Ovary (tissue), 9 donors: ENCODE measurements around the gene CMTM5. TPM values are rescaled to one million over a fixed set of nuclear protein-coding genes. Genes with fewer than 3 reads are reported as not detected.

Experiments used
- DNase-seq, 5 donors: peaks; one replicate each; pipeline ENCODE4 v3.0.0-alpha.2; 2019 to 2020
- H3K27ac ChIP-seq, 2 donors: fragments of 200-600 bp; one replicate each; pipeline versions ENCODE4 v1.5.1 to v1.8.0; 2019 to 2022
- H3K27me3 ChIP-seq: fragments of 200-600 bp; one replicate; pipeline ENCODE4 v1.8.0; 2022
- H3K36me3 ChIP-seq: fragments of 200-600 bp; sonication (generic); one replicate; pipeline ENCODE4 v1.5.1; 2019
- H3K4me1 ChIP-seq: one replicate; pipeline ENCODE4 v1.8.1; 2013; ENCODE audit warnings: mild to moderate bottlenecking, moderate library complexity; ENCODE audit not compliant: insufficient read depth
- H3K4me3 ChIP-seq: fragments of 200-600 bp; sonication (generic); one replicate; pipeline ENCODE4 v1.5.1; 2017
- H3K9me3 ChIP-seq, 2 donors: fragments of 200-600 bp in 1 of 2; sonication (generic) in 1 of 2; one replicate each; pipeline versions ENCODE4 v1.5.1 to v1.8.1; 2013 to 2019; ENCODE audit warnings: mild to moderate bottlenecking in 1 of 2, moderate library complexity in 1 of 2
- CTCF ChIP-seq, 3 donors: fragments of 450-650 bp in 2 of 3; fragments of 200-600 bp in 1 of 3; IDR thresholded peaks; one replicate each; pipeline versions ENCODE4 v1.5.1 to v1.8.0; 2016 to 2022; ENCODE audit warnings: antibody characterized with exemption in 3 of 3, mild to moderate bottlenecking in 1 of 3
- EP300 ChIP-seq: sonication (generic); formaldehyde crosslinking; IDR thresholded peaks from one replicate; pipeline ENCODE4 v1.6.1; 2017; ENCODE audit warnings: antibody characterized with exemption
- POLR2A ChIP-seq: fragments of 450-650 bp; IDR thresholded peaks from one replicate; pipeline ENCODE4 v1.6.1; 2017; ENCODE audit warnings: antibody characterized with exemption, mild to moderate bottlenecking, moderate library complexity
- WGBS, 3 donors: extraction: QIAGEN DNeasy Blood & Tissue Kit in 1 of 3; methylation state at CpG; one replicate each; pipeline versions ENCODE4 v1.1.5 to v1.1.7; 2013 to 2017; 5-methylcytosine and 5-hydroxymethylcytosine counted together
- intact Hi-C, 4 donors: fragments of 100-400 bp; cut with DNase I; formaldehyde crosslinking; loops; one replicate each; pipeline versions ENCODE4 v1.11.0 to v1.15.1; 2022 to 2023
- polyA plus RNA-seq, 2 donors: library from polyadenylated mRNA; stranded (reverse); fragments of 200-250 nt in 1 of 2; fragments of 350-450 nt in 1 of 2; fragmentation: Illumina TruSeq in 1 of 2; extraction: RNeasy Lipid Tissue Mini Kit (QIAGEN cat#74804) in 1 of 2; gene quantifications; one replicate each; pipeline ENCODE4 v1.2.3, GENCODE V29; 2013 to 2014
- total RNA-seq, 7 donors: library from RNA; depleted of rRNA in 2 of 7; stranded (reverse); fragments of >200 nt in 2 of 7; fragmentation: NEBNext Ultra II Directional in 3 of 7; extraction: Animal tissue kit (Norgen Biotek cat#: 25700) in 3 of 7; gene quantifications; one replicate each; pipeline versions ENCODE4 v1.1.0 to v1.2.4, GENCODE V29; 2016 to 2023
- donor health status: DM: no; HTN: no; CAD: no; lungs with moderate emphysema.
- donor health status: DM: no; HTN: no; CAD: no.
- donor health status: Bipolar disorder and iron deficiency.
- donor health status: DM: yes; HTN: yes; CAD: no.
- donor health status: DM: no; HTN: no; CAD: no.
- donor health status: DM: yes; HTN: yes; CAD: no.

CMTM5 gene
- total and polyA plus RNA-seq, 9 donors, result 0.16 to 1.1 (median 0.48) TPM; not detected in 6

DNA sequence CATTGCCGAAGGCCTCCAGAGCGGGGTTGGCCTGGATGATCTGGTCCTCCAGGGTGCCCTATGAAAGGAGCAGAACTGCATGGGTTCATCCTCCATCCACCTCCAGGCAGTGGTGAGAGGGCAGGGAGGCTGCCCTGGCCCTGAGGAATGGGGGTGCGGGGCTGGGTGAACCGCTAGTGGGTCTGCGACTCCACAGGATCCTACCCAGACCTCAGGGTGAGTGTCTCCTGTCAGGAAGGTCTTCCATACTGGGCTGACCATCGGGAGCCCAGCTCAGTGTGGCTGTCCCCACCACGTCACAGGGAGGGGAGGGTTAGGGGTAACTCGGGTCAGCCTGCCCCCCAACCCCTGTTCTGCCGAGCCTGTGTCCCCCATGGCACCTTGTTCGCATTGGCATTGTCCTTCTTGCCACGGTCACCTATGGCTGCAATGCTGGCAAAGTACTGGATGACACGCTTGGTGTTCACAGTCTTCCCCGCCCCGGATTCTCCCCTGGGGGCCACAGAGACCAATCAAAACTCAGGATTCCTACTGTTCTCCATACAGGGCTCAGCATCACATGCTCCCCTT is 27.6 kb downstream of the CMTM5 start:
- TF ChIP-seq EP300 (no peak), POLR2A (no peak), CTCF (IDR thresholded peaks at IDR 0.05) (no peak)
- no peak for DNase-seq
- H3K4me3 ChIP-seq, result no peak overlapping the region
- H3K27ac ChIP-seq, result no peak overlapping the region
- H3K27me3 ChIP-seq, result no peaks in the 10 kb centered on the region
- no peaks in the 10 kb centered on the region for H3K36me3 ChIP-seq
- no peaks in the 10 kb centered on the region for H3K9me3 ChIP-seq
- H3K4me1 ChIP-seq, result no peaks in the 10 kb centered on the region
- intact Hi-C loops, result no loop called here
- WGBS, 3 donors, result 84 to 93% (median 88%) methylated on average over 7 to 14 of the region's 14 CpGs

GRCh38 chr14:23405096-23405495 is 28.2 kb downstream of the CMTM5 start:
- intact Hi-C loops, result no loop called here
- Histone ChIP-seq H3K4me3 (no peak overlapping the region), H3K36me3 (no peaks in the 10 kb centered on the region), H3K4me1 (no peaks in the 10 kb centered on the region), H3K27ac (no peak overlapping the region), H3K27me3 (no peaks in the 10 kb centered on the region), H3K9me3 (no peaks in the 10 kb centered on the region)
- no peak for TF ChIP-seq CTCF (IDR thresholded peaks at IDR 0.05)
- TF ChIP-seq EP300, result no peak
- no peak for TF ChIP-seq POLR2A
- 73 to 85% (median 77%) methylated on average over 10 of the region's 10 CpGs for WGBS, 3 donors
- DNase-seq, result no peak

DNA sequence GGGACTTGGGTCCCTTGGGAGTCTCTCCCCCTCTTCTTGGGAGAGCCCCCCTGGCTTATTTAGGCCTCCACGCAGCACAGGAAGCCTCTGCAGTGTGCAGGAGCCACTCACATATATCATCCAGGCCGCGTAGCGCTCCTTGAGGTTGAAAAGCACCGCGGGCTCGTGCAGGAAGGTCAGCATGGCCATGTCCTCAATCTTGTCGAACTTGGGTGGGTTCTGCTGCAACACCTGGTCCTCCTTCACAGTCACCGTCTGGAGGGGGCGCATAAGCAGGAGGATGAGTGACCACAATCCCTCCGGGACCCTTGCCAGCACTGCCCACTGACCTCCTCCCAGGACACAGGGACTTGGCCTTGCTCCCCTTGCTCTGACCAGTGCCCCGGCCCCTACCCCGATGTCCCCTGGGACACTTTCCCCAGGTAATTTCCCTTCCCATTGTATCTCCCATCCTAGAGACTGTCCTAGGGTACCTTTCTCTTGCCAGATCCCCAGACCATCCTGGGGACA is 28.7 kb downstream of the CMTM5 start:
- Histone ChIP-seq H3K4me1 (no peaks in the 10 kb centered on the region), H3K27me3 (no peaks in the 10 kb centered on the region), H3K4me3 (no peak overlapping the region), H3K9me3 (no peaks in the 10 kb centered on the region), H3K27ac (no peak overlapping the region), H3K36me3 (no peaks in the 10 kb centered on the region)
- TF ChIP-seq POLR2A (no peak), EP300 (no peak), CTCF (IDR thresholded peaks at IDR 0.05) (no peak)
- no peak for DNase-seq
- intact Hi-C loops, result no loop called here
- 75 to 83% (median 82%) methylated on average over 13 of the region's 13 CpGs for WGBS, 3 donors

DNA sequence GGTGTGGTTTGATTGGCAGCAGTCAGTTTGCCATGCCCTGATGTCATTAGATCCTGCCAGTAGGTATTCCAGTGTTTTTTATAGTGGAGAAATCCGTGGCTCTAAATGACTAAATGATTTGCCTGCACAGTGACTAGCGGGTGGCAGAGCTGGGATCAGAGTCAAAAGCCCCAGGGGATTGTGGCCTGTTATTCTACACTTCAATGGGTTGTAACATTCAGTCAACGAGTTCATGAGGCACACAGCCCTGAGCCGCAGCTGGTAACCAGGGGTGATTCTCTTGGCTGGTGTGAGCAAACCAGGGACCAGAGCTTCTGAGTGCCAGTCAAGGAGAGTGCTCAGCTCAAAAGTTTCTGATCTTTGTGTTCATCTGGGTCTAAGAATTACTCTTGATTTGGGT is 29.4 kb downstream of the CMTM5 start:
- H3K9me3 ChIP-seq, result no peaks in the 10 kb centered on the region
- H3K36me3 ChIP-seq, result no peaks in the 10 kb centered on the region
- DNase-seq, result no peak
- TF ChIP-seq POLR2A, result no peak
- H3K27ac ChIP-seq, result no peak overlapping the region
- H3K27me3 ChIP-seq, result no peaks in the 10 kb centered on the region
- H3K4me1 ChIP-seq, result no peaks in the 10 kb centered on the region
- no peak overlapping the region for H3K4me3 ChIP-seq
- WGBS, 3 donors, result 53 to 68% (median 59%) methylated on average over 4 of the region's 4 CpGs
- intact Hi-C loops, result no loop called here

DNA sequence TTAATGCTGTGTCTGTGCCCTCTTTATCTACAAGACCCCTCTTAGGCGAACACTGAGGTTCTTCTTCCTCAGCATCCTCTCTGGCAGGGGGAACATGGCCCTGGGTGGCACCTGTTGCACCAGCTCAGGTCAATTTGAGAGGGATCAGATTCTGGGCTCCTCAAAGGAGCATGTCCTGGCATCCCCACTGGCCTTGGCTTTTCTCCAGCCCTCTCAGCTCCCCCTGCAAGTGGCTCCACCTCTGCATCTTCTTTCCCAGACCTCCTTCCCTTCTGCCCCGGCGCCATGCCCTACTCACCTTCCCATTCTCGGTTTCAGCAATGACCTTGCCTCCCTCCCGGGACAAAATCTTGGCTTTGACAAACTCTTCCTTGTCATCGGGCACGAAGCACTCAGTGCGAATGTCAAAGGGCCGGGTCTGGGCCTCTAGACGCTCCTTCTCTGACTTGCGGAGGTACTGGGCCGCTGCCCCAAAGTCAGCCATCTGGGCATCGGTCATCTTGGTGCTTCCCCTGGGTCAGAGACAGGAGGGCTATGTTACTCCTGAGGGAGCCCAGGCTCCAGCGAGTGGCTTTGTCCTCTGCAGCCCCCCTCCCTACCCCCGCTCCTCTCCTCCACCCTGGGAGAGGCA is 30.0 kb downstream of the CMTM5 start:
- intact Hi-C loops, result no loop called here
- TF ChIP-seq EP300 (no peak), POLR2A (no peak), CTCF (IDR thresholded peaks at IDR 0.05) (no peak)
- DNase-seq, result no peak
- Histone ChIP-seq H3K4me1 (no peaks in the 10 kb centered on the region), H3K27me3 (no peaks in the 10 kb centered on the region), H3K36me3 (no peaks in the 10 kb centered on the region), H3K4me3 (no peak overlapping the region), H3K27ac (no peak overlapping the region), H3K9me3 (no peaks in the 10 kb centered on the region)
- 81 to 87% (median 81%) methylated on average over 15 of the region's 15 CpGs for WGBS, 3 donors
